Measurements from ENCODE around the gene POT1. TPM values are rescaled to one million over a fixed set of nuclear protein-coding genes. Genes with fewer than 3 reads are reported as not detected.

Gene POT1
- polyA plus RNA-seq, 1 donor from 2014 or later, result 18.6 TPM

- H3K27me3 Mint-ChIP-seq, result peaks cover 1% of the 10 kb centered on the region
- peaks cover 0 to 2% (median 0%) of the 10 kb centered on the region in 3 donors for H3K4me1 Mint-ChIP-seq
- no peak overlapping the region for H3K27ac Mint-ChIP-seq
- peaks cover 0 to 4% (median 2%) of the 10 kb centered on the region in 3 donors for H3K9me3 Mint-ChIP-seq
- peaks cover 2% of the 10 kb centered on the region for H3K36me3 Mint-ChIP-seq
- H3K4me3 Mint-ChIP-seq, result no peak overlapping the region
These were observed 128.2 kb downstream of the POT1 start for GRCh38 chr7:124801330-124801895.

DNA sequence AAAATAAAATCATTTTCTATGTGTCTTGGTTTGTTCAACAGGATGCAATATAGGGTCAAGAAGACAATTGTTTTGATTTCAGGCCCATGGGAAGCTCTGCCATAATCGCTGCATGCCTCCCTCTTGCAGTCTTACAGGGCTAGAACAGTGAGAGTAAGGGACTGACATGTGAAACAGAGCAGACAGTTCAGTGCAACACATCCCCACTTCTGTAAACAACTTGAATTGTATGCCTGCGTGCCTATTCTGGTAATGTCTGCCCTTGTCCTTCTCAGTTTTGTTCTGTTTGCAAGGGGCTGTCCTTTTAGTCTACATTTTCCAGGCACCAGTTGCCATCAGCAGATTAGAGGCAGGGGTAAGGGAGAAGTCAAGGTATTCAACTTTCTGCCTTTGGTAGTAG, 129.2 kb downstream of the POT1 start:
- H3K4me1 Mint-ChIP-seq, result peaks cover 0 to 2% (median 0%) of the 10 kb centered on the region in 3 donors
- peaks cover 0 to 12% (median 4%) of the 10 kb centered on the region in 3 donors for H3K9me3 Mint-ChIP-seq
- H3K4me3 Mint-ChIP-seq, result no peak overlapping the region
- H3K27me3 Mint-ChIP-seq, result peaks cover 1% of the 10 kb centered on the region
- peaks cover 2% of the 10 kb centered on the region for H3K36me3 Mint-ChIP-seq
- H3K27ac Mint-ChIP-seq, result no peak overlapping the region

DNA sequence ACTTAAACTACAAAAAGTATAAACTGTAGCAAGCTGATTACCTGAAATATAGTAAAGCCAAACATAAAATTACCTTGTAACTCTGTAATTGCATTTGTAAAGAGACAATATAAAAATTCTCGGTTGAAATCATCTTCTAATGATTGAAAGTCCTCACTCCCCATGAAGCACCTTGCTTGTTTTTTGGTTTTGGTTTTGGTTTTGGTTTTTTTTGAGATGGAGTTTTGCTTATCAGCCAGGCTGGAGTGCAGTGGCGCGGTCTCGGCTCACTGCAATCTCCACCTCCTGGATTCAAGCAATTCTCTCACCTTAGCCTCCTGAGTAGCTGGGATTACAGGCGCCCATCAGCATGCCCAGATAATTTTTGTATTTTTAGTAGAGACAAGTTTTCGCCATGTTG, 130.2 kb downstream of the POT1 start:
- H3K27me3 Mint-ChIP-seq, result no peaks in the 10 kb centered on the region
- peaks cover 2% of the 10 kb centered on the region for H3K36me3 Mint-ChIP-seq
- H3K27ac Mint-ChIP-seq, result no peak overlapping the region
- peaks cover 0 to 12% (median 4%) of the 10 kb centered on the region in 3 donors for H3K9me3 Mint-ChIP-seq
- H3K4me1 Mint-ChIP-seq, result peaks cover 0 to 2% (median 0%) of the 10 kb centered on the region in 3 donors
- no peak overlapping the region for H3K4me3 Mint-ChIP-seq

- Mint-ChIP-seq H3K9me3 (peaks cover 0 to 12% (median 4%) of the 10 kb centered on the region in 3 donors), H3K4me1 (no peaks in the 10 kb centered on the region), H3K36me3 (no peaks in the 10 kb centered on the region), H3K27ac (no peak overlapping the region), H3K27me3 (peaks cover under 1% of the 10 kb centered on the region), H3K4me3 (no peak overlapping the region)
These were observed 132.9 kb downstream of the POT1 start for GRCh38 chr7:124796771-124797170.

DNA sequence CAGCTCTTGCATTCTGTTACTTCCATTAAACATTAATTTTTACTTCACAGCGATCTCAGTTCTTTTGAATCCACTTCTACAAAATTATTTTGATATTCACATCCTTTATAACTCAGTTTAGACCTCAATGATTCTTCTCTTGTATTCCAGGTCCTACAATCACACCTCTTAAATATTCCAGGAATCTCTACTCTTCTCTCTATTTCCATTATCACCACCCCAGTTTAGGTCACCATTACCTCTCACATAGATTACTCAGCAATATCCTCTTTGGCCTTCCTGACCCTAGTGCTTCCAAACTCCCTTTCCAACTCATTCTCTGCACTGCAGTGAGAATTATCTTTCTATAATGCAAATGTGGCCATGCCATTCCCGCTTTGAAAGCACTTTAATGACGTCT, 136.9 kb downstream of the POT1 start:
- Mint-ChIP-seq H3K36me3 (no peaks in the 10 kb centered on the region), H3K27me3 (peaks cover 3% of the 10 kb centered on the region), H3K4me1 (no peaks in the 10 kb centered on the region), H3K4me3 (no peak overlapping the region), H3K27ac (no peak overlapping the region), H3K9me3 (peaks cover 0 to 12% (median 2%) of the 10 kb centered on the region in 3 donors)

GRCh38 chr7:124792002-124792401, 137.6 kb downstream of the POT1 start:
- peaks cover 5% of the 10 kb centered on the region for H3K27me3 Mint-ChIP-seq
- peaks cover 0 to 12% (median 2%) of the 10 kb centered on the region in 3 donors for H3K9me3 Mint-ChIP-seq
- no peaks in the 10 kb centered on the region for H3K4me1 Mint-ChIP-seq
- H3K36me3 Mint-ChIP-seq, result no peaks in the 10 kb centered on the region
- no peak overlapping the region for H3K27ac Mint-ChIP-seq
- no peak overlapping the region for H3K4me3 Mint-ChIP-seq

DNA sequence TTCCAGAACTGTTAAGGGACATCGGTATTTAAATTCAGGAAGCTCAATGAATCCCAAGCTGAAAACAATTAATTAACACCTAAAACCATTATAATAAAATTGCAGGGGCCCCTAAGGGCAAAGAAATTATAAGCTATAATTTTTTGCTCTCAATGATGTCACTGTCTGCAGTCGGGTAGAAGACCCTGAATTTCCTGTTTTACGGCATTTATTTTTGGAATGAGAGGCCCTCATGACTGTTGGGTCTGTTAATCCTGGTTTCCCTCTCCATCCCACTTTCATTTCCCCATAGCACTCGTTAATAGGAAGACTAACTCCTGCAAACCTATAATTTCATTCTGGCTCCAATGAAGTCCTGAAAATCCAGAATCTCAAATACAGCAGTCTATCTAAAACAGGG, 138.2 kb downstream of the POT1 start:
- H3K27me3 Mint-ChIP-seq, result peaks cover 5% of the 10 kb centered on the region
- no peaks in the 10 kb centered on the region for H3K4me1 Mint-ChIP-seq
- H3K4me3 Mint-ChIP-seq, result no peak overlapping the region
- no peak overlapping the region for H3K27ac Mint-ChIP-seq
- peaks cover 0 to 10% (median 2%) of the 10 kb centered on the region in 3 donors for H3K9me3 Mint-ChIP-seq
- H3K36me3 Mint-ChIP-seq, result no peaks in the 10 kb centered on the region

DNA sequence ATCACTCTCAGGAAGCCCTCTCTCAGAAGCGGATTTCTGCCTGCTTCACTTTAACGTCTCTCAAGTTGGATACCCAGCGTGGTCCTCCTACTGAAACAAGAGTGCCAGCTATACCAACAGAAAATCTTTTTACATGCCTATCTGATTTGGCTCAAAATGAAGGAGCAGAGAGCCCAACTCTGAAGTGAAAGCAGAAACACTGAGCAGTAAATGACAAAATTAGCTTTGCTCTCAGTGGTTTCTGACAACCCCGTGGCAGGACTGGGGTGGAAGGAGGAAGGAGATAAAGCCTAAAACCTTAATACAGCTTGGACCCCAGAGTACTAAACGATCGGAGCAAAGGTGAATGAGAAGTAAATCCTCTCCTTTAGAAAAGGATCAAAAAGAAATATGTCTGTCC, 139.0 kb downstream of the POT1 start:
- Mint-ChIP-seq H3K9me3 (peaks cover 0 to 2% (median 2%) of the 10 kb centered on the region in 3 donors), H3K27ac (no peak overlapping the region), H3K4me3 (no peak overlapping the region), H3K4me1 (no peaks in the 10 kb centered on the region), H3K36me3 (no peaks in the 10 kb centered on the region), H3K27me3 (peaks cover 6% of the 10 kb centered on the region)

DNA sequence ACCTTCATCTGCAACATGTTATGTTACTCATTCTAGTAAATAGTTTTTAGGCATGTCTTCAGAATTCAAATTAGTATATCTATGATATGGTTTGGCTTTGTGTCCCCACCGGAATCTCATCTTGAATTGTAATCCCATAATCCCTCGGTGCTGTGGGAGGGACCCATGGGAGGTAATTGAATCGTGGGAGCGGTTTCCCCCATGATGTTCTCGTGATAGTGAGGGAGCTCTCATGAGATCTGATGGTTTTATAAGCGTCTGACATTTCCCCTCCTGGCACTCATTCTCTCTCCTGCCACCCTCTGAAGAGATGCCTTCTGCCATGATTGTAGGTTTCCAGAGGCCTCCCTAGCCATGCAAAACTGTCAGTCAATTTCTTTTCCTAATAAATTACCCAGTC, 143.6 kb downstream of the POT1 start:
- Mint-ChIP-seq H3K4me3 (no peak overlapping the region), H3K4me1 (no peaks in the 10 kb centered on the region), H3K27me3 (peaks cover 3% of the 10 kb centered on the region), H3K27ac (no peak overlapping the region), H3K9me3 (no peaks in the 10 kb centered on the region), H3K36me3 (no peaks in the 10 kb centered on the region)

DNA sequence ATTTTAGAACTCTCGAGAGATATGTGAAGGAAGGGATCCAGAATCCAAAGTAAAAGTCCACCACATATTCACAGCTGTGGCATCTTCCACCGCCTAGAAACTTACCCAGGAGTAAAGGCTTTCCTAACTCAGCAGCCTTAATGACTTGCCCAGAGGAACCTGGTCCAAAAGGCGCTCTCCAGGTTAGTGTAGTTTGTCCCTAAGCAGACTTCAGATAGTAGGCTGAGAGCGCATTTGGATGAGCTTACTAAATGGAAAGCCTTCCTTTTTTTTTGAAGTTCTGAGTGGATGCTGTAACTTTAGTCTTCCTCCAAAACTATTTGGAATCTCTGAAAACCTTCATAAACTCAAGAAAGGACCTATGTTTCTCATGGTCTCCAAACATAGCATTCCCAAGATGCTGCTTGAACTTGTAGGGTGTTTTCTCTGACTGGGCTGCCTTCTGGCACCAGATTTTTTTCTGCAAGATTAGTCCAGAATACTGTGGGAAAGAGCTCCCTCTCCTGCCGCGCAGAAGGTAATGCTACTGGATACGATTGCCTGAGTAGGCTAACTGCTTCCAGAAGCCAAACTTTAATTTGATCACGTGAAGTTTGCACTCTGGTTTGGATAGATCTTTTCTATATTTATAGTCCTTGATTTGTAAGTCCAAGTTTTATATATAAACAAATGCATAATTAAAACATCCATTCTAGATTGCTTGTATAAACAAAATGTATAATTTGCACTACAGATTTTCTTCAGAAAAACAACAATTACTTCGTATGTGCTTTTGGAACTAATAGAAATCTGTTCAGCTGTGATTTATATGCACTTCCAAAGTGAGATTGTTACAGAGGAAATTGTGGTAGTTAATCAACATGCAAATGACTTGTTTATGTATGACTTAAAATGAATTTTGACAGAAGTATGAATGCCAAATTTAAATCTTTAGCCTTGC, 144.5 kb downstream of the POT1 start:
- Mint-ChIP-seq H3K36me3 (no peaks in the 10 kb centered on the region), H3K9me3 (no peaks in the 10 kb centered on the region), H3K27me3 (peaks cover 3% of the 10 kb centered on the region), H3K4me3 (no peak overlapping the region), H3K27ac (no peak overlapping the region), H3K4me1 (no peaks in the 10 kb centered on the region)

DNA sequence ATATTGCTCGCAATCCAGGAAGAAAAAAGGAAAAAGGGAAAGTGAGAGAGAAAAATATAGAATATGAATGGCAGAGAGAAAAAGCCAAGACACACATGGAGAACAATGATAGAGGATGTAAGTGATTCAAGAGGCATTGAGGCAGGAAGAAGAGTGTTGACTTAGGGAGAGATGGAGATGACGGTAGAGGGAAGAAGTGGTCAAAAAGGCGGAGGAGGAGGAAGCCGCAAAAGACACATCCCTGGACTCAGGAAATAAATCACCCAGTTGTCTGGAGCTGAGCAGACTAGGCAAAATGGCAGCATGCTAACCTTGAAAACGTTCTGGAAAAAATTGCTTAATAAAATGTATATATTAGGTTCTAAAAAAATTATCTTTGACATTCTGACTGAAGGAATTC, 146.4 kb downstream of the POT1 start:
- peak overlapping the region in 1 of 3 donors; percentile 33 for H3K27ac Mint-ChIP-seq
- H3K9me3 Mint-ChIP-seq, result no peaks in the 10 kb centered on the region
- peaks cover 7% of the 10 kb centered on the region for H3K27me3 Mint-ChIP-seq
- no peaks in the 10 kb centered on the region for H3K36me3 Mint-ChIP-seq
- no peaks in the 10 kb centered on the region for H3K4me1 Mint-ChIP-seq
- H3K4me3 Mint-ChIP-seq, result no peak overlapping the region

GRCh38 chr7:124781907-124782734, 147.5 kb downstream of the POT1 start:
- H3K4me3 Mint-ChIP-seq, result no peak overlapping the region
- H3K27me3 Mint-ChIP-seq, result peaks cover 5% of the 10 kb centered on the region
- no peak overlapping the region for H3K27ac Mint-ChIP-seq

DNA sequence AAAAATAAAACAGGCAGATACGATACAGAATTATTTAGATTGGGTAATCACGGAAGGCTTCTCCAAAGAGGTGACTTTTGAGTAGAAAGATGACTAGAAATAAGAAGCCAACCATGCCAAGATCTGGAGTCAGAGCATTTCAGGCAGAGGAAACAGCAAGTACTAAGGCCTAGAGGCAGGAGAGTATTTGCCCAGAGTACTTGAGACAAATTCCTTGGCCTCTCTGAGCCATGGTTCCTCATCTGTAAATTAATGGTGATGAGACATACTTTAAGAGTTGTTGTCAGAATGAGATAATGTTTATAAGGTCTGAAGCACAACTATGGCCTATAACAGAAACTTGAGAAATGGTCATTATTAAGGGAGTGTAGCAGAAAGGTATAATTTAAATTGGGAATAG, 148.2 kb downstream of the POT1 start:
- no peak overlapping the region for H3K27ac Mint-ChIP-seq
- no peaks in the 10 kb centered on the region for H3K9me3 Mint-ChIP-seq
- no peaks in the 10 kb centered on the region for H3K36me3 Mint-ChIP-seq
- peaks cover 5% of the 10 kb centered on the region for H3K27me3 Mint-ChIP-seq
- H3K4me1 Mint-ChIP-seq, result no peaks in the 10 kb centered on the region
- no peak overlapping the region for H3K4me3 Mint-ChIP-seq

More at GRCh38 chr7:124781907-124782734, 147.5 kb downstream of the POT1 start:
- H3K36me3 Mint-ChIP-seq, result no peaks in the 10 kb centered on the region
- H3K4me1 Mint-ChIP-seq, result no peaks in the 10 kb centered on the region
- H3K9me3 Mint-ChIP-seq, result no peaks in the 10 kb centered on the region

GRCh38 chr7:124780608-124781007, 149.0 kb downstream of the POT1 start:
- no peak overlapping the region for H3K27ac Mint-ChIP-seq
- H3K9me3 Mint-ChIP-seq, result no peaks in the 10 kb centered on the region
- H3K27me3 Mint-ChIP-seq, result peaks cover 3% of the 10 kb centered on the region
- no peaks in the 10 kb centered on the region for H3K36me3 Mint-ChIP-seq
- no peaks in the 10 kb centered on the region for H3K4me1 Mint-ChIP-seq
- H3K4me3 Mint-ChIP-seq, result no peak overlapping the region

GRCh38 chr7:124780056-124780455, 149.6 kb downstream of the POT1 start:
- H3K27me3 Mint-ChIP-seq, result peaks cover 3% of the 10 kb centered on the region
- no peak overlapping the region for H3K27ac Mint-ChIP-seq
- no peaks in the 10 kb centered on the region for H3K4me1 Mint-ChIP-seq
- H3K36me3 Mint-ChIP-seq, result no peaks in the 10 kb centered on the region
- H3K9me3 Mint-ChIP-seq, result no peaks in the 10 kb centered on the region
- no peak overlapping the region for H3K4me3 Mint-ChIP-seq
